ENCODE measurements around the gene TDRD1.

The TDRD1 gene

GRCh38 chr10:114176511-114176910 is 2.6 kb upstream of the TDRD1 start:
- no peak for DNase-seq (ENCODE audit: low read depth)

GRCh38 chr10:114179747-114180146 is 594 bp downstream of the TDRD1 start:
- DNase-seq (ENCODE audit: low read depth), result no peak

DNA sequence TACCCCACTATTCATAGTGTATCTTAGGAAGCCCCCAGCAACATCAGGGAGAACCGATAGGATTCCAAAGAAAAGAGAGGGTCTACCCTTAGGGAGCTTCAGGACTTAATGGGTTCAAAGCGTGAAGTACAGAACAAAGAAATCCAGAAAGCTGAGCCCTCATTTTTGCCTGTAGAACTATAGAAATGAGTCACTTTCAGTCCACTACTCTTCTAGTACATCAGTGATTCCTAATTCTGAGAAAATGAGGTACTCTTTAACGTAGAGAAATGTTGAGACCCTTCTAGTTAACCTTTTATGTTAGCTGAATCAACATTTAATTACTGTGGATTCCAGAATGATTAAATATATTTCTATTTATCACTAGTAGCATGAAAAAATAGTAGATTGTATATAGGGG is 1.8 kb downstream of the TDRD1 start:
- no peak for DNase-seq (ENCODE audit: low read depth)

- no peak for DNase-seq (ENCODE audit: low read depth)
Measured at GRCh38 chr10:114181971-114182370, 2.8 kb downstream of the TDRD1 start.

DNA sequence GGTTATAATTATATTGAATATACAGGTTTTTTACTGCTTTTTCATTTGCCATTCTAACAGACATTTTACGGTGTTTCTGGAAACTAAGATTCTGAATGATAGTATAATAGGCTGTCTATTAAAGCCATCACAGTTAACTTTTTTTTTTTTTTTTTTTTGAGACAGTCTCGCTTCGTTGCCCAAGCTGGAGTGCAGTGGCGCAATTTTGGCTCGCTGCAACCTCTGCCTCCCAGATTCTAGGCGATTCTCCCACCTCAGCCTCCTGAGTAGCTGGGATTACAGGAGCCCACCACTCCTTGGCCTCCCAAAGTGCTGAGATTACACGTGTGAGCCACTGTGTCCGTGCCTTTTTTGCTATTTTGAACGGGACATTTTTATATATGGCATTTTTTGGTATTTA is 4.4 kb downstream of the TDRD1 start:
- no peak for DNase-seq (ENCODE audit: low read depth)

DNA sequence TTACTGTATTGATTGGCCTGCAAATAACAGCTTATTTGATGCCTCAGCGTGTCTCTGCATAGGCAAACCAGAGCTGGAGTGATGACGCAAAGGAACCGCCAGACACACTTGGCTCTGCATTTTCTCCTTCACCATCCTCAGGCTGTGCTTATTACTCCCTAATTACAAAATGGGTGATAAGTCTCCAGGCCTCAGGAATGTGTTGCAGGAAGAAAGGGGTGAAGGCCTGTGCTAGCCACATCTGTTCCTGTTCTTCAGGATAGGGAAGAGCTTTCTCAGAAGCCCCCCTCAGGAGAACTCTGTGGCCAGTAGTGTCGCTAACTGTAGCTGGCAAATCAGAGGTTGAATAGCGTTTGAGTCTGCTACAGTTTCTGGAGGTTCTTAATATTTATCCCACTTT is 5.1 kb downstream of the TDRD1 start:
- no peak for DNase-seq (ENCODE audit: low read depth)

DNA sequence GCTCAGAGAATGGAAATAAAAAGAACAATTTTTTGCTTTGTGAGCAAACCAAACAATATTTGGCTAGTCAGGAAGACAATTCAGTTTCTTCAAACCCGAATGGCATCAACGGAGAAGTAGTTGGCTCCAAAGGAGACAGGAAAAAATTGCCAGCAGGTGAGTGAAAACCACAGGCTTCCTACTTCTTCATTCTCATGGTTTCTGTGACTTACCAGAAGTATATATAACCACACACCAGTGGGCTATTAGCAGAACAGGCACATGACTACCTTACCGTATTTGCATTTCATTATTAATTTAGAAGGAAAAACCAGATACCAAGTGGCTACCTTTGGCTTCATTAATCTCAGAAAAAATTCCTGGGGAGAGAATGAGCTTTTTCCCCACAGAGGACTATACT is 8.8 kb downstream of the TDRD1 start:
- DNase-seq (ENCODE audit: low read depth), result no peak

DNA sequence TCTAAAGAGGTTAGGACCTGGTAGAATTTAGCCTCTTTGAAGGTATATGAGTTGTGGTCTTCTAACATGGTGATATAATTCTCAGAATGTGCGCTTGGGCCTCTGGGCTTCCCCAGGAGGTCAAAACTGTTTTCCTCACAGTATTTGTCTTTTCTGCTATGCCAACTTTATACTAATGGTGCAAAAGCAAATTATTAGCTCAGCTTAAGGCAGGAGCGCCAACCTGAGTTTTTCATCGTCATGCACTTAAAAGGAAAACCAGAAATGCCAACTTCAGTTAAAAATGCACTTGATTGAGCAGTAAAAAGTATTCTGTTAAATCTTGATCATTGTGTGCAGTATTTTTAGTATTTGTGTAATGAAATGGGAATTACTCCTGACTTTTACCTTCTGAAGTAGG is 9.7 kb downstream of the TDRD1 start:
- no peak for DNase-seq (ENCODE audit: low read depth)

- no peak for DNase-seq (ENCODE audit: low read depth)
Measured at GRCh38 chr10:114189700-114190099, 10.5 kb downstream of the TDRD1 start.

DNA sequence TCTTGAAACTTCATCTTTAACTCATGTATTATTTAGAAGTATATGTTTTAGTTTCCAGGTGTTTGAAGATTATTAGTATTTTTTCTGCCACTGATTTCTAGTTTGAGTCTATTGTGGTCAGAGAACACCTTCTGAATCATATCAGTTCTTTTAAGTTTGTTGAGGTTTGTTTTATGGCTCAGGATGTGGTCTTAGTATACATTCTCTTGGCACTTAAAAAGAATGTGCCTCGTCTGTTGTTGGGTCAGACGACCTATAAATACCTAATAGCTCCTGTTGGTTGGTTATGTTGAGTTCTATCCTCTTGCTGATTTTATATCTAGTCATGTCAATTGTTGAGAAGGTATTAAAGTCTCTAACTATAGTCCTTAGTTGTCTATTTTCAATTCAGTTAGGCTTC is 15.9 kb downstream of the TDRD1 start:
- no peak for DNase-seq (ENCODE audit: low read depth)

DNA sequence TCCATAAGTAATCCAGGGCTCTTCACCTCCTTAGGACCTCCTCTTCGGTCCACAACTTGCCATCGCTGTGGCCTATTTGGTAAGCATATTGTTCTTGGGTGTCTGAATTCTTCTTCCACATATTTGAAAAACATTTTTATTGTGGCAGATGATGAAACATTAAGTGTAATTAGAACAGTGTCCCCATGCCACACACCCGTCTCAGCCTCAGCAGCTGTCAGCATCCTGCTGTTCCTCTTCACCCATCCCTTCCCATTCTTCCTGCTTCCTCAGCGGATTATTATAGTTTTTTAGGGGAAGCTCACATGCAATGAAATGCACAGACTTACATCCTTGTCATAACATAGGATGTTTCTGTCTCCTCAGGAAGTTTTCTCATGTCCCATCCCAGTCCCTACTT is 20.1 kb downstream of the TDRD1 start:
- no peak for DNase-seq (ENCODE audit: low read depth)

GRCh38 chr10:114202812-114203211 is 23.7 kb downstream of the TDRD1 start:
- no peak for DNase-seq (ENCODE audit: low read depth)

GRCh38 chr10:114206902-114207301 is 27.7 kb downstream of the TDRD1 start:
- no peak for DNase-seq (ENCODE audit: low read depth)

DNA sequence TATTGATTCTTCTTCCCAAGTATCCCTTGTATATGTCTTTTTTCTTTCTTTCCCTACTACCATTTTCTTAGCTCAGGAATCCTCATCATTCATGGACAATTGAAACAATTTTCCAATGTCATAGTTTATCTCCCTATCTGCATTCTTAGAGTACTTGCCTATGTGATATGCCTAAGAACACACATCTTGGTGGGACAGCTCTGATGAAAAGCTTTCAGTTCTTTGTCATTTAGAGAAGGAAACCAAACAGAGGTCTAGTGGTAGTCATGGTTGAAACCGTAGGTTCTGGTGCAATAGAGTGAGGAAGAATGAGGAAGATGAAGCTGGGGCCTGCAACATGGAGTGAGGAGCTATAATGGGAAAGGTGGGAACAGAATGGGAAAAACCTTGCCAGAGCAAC is 28.2 kb downstream of the TDRD1 start:
- DNase-seq (ENCODE audit: low read depth), result no peak

GRCh38 chr10:114208351-114208750 is 29.2 kb downstream of the TDRD1 start:
- no peak for DNase-seq (ENCODE audit: low read depth)

DNA sequence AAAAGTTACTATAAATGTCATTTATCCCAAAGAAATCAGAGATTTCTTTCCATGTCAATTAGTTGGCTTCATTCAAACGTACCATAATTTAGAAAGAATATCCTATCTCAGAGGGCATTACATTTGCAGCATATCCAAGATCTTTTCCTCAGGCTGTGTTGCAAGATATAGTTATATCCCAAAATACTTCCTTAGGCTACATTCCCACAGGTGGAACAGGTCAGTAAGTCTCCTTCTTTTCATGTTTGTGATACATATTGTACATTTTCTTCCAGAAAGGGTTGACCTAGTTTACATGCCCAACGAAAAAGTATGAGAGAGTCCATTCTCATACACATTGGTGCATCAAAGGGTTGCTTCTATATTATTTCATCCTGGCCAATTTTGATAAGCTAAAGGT is 33.0 kb downstream of the TDRD1 start:
- DNase-seq (ENCODE audit: low read depth), result no peak

- DNase-seq (ENCODE audit: low read depth), result no peak
Measured at GRCh38 chr10:114215033-114215432, 35.9 kb downstream of the TDRD1 start.

DNA sequence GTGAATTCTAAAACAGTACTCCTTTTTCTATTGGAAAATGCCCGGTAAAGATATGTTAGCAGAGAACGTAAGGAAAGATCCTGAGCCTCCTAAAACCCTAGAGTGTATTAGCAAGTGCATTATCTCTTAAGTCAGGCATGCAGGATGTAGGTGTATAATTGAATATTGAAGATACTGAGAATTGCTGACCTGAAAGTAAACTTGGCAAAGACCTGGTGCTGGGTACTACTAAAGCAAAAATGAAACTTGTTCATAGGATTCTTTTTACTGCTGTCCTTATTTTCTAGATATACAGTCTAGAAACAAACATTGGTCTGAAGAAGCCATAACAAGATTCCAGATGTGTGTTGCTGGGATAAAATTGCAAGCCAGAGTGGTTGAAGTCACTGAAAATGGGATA is 41.1 kb downstream of the TDRD1 start:
- DNase-seq (ENCODE audit: low read depth), result no peak

- no peak for DNase-seq (ENCODE audit: low read depth)
Measured at GRCh38 chr10:114221235-114221634, 42.1 kb downstream of the TDRD1 start.

DNA sequence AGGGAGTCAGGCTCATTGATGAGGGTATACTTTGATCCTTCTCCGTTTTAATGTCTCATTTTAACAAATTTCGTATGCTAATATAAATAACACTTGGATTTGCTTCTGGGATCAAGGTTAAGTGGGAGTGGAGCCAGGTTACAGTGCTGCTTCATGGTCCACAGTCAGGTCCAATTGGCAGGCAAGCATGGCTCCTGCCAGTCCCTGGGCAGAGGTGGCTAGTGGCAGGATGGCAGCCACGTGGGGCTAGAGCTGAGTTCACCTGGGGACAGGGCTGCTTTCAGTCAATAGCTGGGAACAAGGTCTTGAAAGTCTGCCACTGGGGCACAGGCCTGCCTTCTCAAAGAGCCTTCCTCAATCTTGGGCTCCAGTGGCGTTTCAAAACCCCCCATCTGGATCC is 43.9 kb downstream of the TDRD1 start:
- DNase-seq (ENCODE audit: low read depth), result no peak

GRCh38 chr10:114228156-114228555 is 49.0 kb downstream of the TDRD1 start:
- DNase-seq (ENCODE audit: low read depth), result no peak

DNA sequence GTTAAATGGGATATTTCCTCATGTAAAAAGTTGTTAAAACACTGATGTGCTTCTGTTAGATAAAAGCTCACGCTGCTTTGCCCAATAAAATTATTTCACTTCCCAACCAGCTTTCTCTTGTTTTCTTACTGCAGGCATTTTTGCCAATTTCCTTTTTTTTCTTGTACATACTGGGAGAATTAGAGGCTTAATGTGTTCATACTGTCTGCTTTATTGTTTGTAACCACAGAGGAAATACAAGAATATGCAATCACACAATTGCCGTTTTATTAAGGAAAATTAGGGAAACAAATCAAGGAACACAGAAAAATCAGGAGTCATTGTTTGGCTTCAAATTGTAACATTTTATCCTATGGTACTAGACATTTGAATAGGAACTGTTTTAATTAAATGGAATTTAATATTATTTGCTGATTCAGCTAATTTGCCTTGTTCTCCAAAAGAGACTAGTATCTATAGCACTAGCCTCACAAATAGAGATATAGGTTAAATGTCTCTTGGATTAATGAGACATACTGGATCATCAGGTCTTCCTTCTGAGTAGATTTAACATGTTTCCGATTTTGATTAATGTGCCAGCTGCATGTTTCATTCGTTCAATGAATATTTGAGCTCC is 53.5 kb downstream of the TDRD1 start:
- DNase-seq (ENCODE audit: low read depth), result no peak

GRCh38 chr10:114233482-114233881 is 54.3 kb downstream of the TDRD1 start:
- no peak for DNase-seq (ENCODE audit: low read depth)

GRCh38 chr10:114234132-114234531 is 55.0 kb downstream of the TDRD1 start:
- no peak for DNase-seq (ENCODE audit: low read depth)

All from stimulated activated CD8-positive, alpha-beta memory T cell treated with anti-CD3 and anti-CD28 coated beads, Interleukin-12 subunit alpha, Interleukin-12 subunit beta, amount 100 ng/mL, for 1 hour (primary cell).